GM23338 (cell line): ENCODE measurements around the gene TCF3. TPM values are rescaled to one million over a fixed set of nuclear protein-coding genes. Genes with fewer than 3 reads are reported as not detected.

Source experiments
- ATAC-seq: fragments of 200-7000 bp; cut with Tn5 transposase; 3 replicates; pipeline ENCODE4 v1.9.1; 2020
- DNase-seq: peaks from one replicate; pipeline ENCODE4 v3.0.0-alpha.2; 2015; ENCODE audit warnings: low spot score
- H2AFZ ChIP-seq: fragments of 200-600 bp; sonication (generic); 2 replicates; pipeline ENCODE4 v1.8.0; 2016; ENCODE audit warnings: antibody characterized with exemption, mild to moderate bottlenecking, moderate library complexity
- H3F3A ChIP-seq: fragments of 200-600 bp; sonication (generic); replicated peaks from 2 replicates; pipeline ENCODE4 v1.8.0; 2017; ENCODE audit warnings: antibody characterized with exemption, mixed run types, low read depth
- H3K27ac ChIP-seq: fragments of 200-600 bp; sonication (generic); 2 replicates; pipeline ENCODE4 v1.6.1; 2016; ENCODE audit warnings: low read depth
- H3K27me3 ChIP-seq: fragments of 200-600 bp; sonication (generic); 2 replicates; pipeline ENCODE4 v1.8.0; 2016; ENCODE audit warnings: mild to moderate bottlenecking, mixed run types, moderate library complexity; ENCODE audit not compliant: insufficient read depth
- H3K36me3 ChIP-seq: fragments of 200-600 bp; sonication (generic); 2 replicates; pipeline ENCODE4 v1.8.0; 2016; ENCODE audit warnings: mild to moderate bottlenecking; ENCODE audit not compliant: insufficient read depth
- H3K4me1 ChIP-seq: fragments of 200-600 bp; sonication (generic); 2 replicates; pipeline ENCODE4 v1.8.0; 2016; ENCODE audit warnings: mild to moderate bottlenecking, moderate library complexity; ENCODE audit not compliant: insufficient read depth
- H3K4me2 ChIP-seq: fragments of 200-600 bp; sonication (generic); 2 replicates; pipeline ENCODE4 v1.7.1; 2017; ENCODE audit warnings: mixed run types
- H3K4me3 ChIP-seq: fragments of 200-600 bp; sonication (generic); 2 replicates; pipeline ENCODE4 v1.6.1; 2016; ENCODE audit warnings: mixed run types
- H3K79me2 ChIP-seq: fragments of 200-600 bp; sonication (generic); replicated peaks from 2 replicates; pipeline ENCODE4 v1.8.0; 2017; ENCODE audit warnings: mild to moderate bottlenecking; ENCODE audit not compliant: insufficient read depth
- H3K9me2 ChIP-seq: fragments of 200-600 bp; sonication (generic); 2 replicates; pipeline ENCODE4 v1.8.0; 2017; ENCODE audit not compliant: insufficient read depth
- H4K20me1 ChIP-seq: fragments of 200-600 bp; sonication (generic); replicated peaks from 2 replicates; pipeline ENCODE4 v1.8.0; 2017; ENCODE audit warnings: mild to moderate bottlenecking; ENCODE audit not compliant: insufficient read depth
- H3K27ac Mint-ChIP-seq: 2 replicates; pipeline ENCODE4 v1.8.0; 2020; ENCODE audit warnings: inconsistent platforms, mild to moderate bottlenecking, moderate library complexity, mixed read lengths
- H3K27me3 Mint-ChIP-seq: 3 replicates; pipeline ENCODE4 v1.8.0; 2022; ENCODE audit warnings: low read depth, mild to moderate bottlenecking, moderate library complexity, mixed read lengths, inconsistent platforms; ENCODE audit not compliant: insufficient read depth, poor library complexity
- H3K36me3 Mint-ChIP-seq: 3 replicates; pipeline ENCODE4 v1.8.0; 2021; ENCODE audit warnings: low read depth, mild to moderate bottlenecking, inconsistent platforms, moderate library complexity, mixed read lengths
- H3K4me1 Mint-ChIP-seq: 3 replicates; pipeline ENCODE4 v1.8.0; 2020; ENCODE audit warnings: mild to moderate bottlenecking, inconsistent platforms, mixed read lengths
- H3K4me3 Mint-ChIP-seq: 3 replicates; pipeline ENCODE4 v1.8.0; 2021; ENCODE audit warnings: moderate library complexity, mild to moderate bottlenecking, inconsistent platforms, mixed read lengths
- H3K9me3 Mint-ChIP-seq: 3 replicates; pipeline ENCODE4 v1.8.0; 2020; ENCODE audit warnings: moderate library complexity, mild to moderate bottlenecking, inconsistent platforms, mixed read lengths
- ETS1 ChIP-seq: IDR thresholded peaks from 2 replicates; pipeline ENCODE4 v1.6.1; 2016; ENCODE audit warnings: antibody characterized with exemption
- EZH2 ChIP-seq: fragments of 200-600 bp; sonication (generic); IDR thresholded peaks from one replicate; pipeline ENCODE4 v1.8.0; 2017; ENCODE audit warnings: antibody characterized with exemption, mild to moderate bottlenecking, low read depth; ENCODE audit not compliant: unreplicated experiment
- EZH2phosphoT487 ChIP-seq: fragments of 200-600 bp; sonication (generic); IDR thresholded peaks from one replicate; pipeline ENCODE4 v1.8.1; 2018; ENCODE audit warnings: antibody characterized with exemption; ENCODE audit not compliant: unreplicated experiment
- NANOG ChIP-seq: IDR thresholded peaks from 2 replicates; pipeline ENCODE4 v1.6.1; 2016; ENCODE audit warnings: antibody characterized with exemption, borderline replicate concordance
- POLR2AphosphoS5 ChIP-seq: IDR thresholded peaks from 2 replicates; pipeline ENCODE4 v1.6.1; 2016; ENCODE audit warnings: antibody characterized with exemption, low read depth
- ZNF114 ChIP-seq: fragments of 250-450 bp; sonication (Bioruptor Pico); IDR thresholded peaks from 2 replicates; pipeline ENCODE4 v1.5.0; 2020; ENCODE audit warnings: mild to moderate bottlenecking, moderate library complexity
- ZNF331 ChIP-seq: fragments of 250-450 bp; sonication (Bioruptor Pico); IDR thresholded peaks from 2 replicates; pipeline ENCODE4 v1.5.0; 2020; ENCODE audit warnings: low read depth, mild to moderate bottlenecking, moderate library complexity
- polyA plus RNA-seq: library from polyadenylated mRNA; unstranded; fragments of >200 nt; fragmentation: Nextera tagmentation; extraction: Ambion mirVana; gene quantifications from 2 replicates; pipeline ENCODE4 v1.2.1, GENCODE V29; 2016
- total RNA-seq: library from RNA; depleted of rRNA; stranded (reverse); fragments of >200 nt; shearing (Covaris generic); gene quantifications from 2 replicates; pipeline ENCODE4 v1.2.3, GENCODE V29; 2014
- TF ChIP-seq, protein P1 (sequence below), 2 experiments: fragments of 200-600 bp in 1 of 2; sonication (generic) in 1 of 2; conservative IDR thresholded peaks; 2 replicates each; pipeline versions ENCODE4 v1.5.1 to v1.6.1; 2016 to 2017; ENCODE audit warnings: antibody characterized with exemption in 2 of 2, low read depth in 2 of 2, mild to moderate bottlenecking in 2 of 2, moderate library complexity in 1 of 2
- TF ChIP-seq, protein P2 (sequence below): IDR thresholded peaks from one replicate; pipeline ENCODE4 v1.6.1; 2018; ENCODE audit warnings: antibody characterized with exemption; ENCODE audit not compliant: unreplicated experiment

TCF3 gene
- total and polyA plus RNA-seq, 2 experiments from 2014 or later = 166 to 383 TPM

DNA sequence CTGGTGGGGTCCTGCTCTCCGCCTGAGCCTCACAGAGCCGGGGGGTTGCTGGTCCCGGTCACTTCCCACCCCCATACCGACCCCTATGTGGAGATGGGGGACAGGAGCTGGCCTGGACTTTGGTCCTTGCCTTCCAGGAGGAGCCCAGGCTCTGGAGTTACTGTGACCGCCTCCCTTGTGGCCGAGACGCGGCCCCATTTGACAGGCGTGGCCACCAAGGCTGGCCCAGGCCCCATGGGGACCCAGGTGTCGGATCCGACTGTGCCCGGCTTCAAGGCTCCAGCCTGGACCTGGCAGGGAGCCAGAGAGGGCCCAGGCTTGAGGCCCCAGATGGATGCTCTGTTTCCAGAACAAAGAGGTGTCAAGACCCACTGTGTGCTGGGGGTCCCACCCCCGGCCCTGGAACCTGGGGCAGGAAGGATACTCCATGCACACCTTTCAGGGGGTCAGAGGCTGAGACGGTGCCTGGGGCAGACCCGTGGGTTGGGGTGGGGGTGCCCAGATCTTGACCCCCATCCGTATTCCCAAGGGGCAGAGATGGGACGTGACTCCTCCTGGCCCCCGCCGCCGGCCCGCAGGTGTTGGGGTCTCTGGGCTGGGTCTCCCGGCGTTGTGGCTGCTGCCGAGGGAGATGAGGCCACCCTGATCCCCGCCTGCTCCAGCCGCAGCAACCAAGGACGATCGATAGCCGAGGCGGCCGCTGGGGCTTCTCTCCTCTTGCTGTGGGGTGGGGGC is 47.8 kb upstream of the TCF3 start:
- no peak for DNase-seq
- peaks cover 14% of the 10 kb centered on the region for H3K27me3 Mint-ChIP-seq
- H3K4me3 ChIP-seq = no peak overlapping the region
- H4K20me1 ChIP-seq = no peaks in the 10 kb centered on the region
- no peaks in the 10 kb centered on the region for H3K9me2 ChIP-seq
- TF ChIP-seq, protein P1, sequence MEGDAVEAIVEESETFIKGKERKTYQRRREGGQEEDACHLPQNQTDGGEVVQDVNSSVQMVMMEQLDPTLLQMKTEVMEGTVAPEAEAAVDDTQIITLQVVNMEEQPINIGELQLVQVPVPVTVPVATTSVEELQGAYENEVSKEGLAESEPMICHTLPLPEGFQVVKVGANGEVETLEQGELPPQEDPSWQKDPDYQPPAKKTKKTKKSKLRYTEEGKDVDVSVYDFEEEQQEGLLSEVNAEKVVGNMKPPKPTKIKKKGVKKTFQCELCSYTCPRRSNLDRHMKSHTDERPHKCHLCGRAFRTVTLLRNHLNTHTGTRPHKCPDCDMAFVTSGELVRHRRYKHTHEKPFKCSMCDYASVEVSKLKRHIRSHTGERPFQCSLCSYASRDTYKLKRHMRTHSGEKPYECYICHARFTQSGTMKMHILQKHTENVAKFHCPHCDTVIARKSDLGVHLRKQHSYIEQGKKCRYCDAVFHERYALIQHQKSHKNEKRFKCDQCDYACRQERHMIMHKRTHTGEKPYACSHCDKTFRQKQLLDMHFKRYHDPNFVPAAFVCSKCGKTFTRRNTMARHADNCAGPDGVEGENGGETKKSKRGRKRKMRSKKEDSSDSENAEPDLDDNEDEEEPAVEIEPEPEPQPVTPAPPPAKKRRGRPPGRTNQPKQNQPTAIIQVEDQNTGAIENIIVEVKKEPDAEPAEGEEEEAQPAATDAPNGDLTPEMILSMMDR (conservative IDR thresholded peaks at IDR 0.05; ENCODE audit: low read depth in 2 of 2) = no peak
- TF ChIP-seq, protein P2, sequence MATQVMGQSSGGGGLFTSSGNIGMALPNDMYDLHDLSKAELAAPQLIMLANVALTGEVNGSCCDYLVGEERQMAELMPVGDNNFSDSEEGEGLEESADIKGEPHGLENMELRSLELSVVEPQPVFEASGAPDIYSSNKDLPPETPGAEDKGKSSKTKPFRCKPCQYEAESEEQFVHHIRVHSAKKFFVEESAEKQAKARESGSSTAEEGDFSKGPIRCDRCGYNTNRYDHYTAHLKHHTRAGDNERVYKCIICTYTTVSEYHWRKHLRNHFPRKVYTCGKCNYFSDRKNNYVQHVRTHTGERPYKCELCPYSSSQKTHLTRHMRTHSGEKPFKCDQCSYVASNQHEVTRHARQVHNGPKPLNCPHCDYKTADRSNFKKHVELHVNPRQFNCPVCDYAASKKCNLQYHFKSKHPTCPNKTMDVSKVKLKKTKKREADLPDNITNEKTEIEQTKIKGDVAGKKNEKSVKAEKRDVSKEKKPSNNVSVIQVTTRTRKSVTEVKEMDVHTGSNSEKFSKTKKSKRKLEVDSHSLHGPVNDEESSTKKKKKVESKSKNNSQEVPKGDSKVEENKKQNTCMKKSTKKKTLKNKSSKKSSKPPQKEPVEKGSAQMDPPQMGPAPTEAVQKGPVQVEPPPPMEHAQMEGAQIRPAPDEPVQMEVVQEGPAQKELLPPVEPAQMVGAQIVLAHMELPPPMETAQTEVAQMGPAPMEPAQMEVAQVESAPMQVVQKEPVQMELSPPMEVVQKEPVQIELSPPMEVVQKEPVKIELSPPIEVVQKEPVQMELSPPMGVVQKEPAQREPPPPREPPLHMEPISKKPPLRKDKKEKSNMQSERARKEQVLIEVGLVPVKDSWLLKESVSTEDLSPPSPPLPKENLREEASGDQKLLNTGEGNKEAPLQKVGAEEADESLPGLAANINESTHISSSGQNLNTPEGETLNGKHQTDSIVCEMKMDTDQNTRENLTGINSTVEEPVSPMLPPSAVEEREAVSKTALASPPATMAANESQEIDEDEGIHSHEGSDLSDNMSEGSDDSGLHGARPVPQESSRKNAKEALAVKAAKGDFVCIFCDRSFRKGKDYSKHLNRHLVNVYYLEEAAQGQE = no peak
- TF ChIP-seq POLR2AphosphoS5 = no peak
- TF ChIP-seq NANOG = no peak
- H3K4me2 ChIP-seq = no peak overlapping the region
- no peaks in the 10 kb centered on the region for H3K27me3 ChIP-seq
- H3F3A ChIP-seq = no peaks in the 10 kb centered on the region
- no peaks in the 10 kb centered on the region for H3K79me2 ChIP-seq
- peaks cover 10% of the 10 kb centered on the region; the same call in 2 of the 3 replicates for H3K36me3 Mint-ChIP-seq
- no peaks in the 10 kb centered on the region for H3K4me1 ChIP-seq
- peaks cover 3% of the 10 kb centered on the region; the same call in 1 of the 3 replicates for H3K4me1 Mint-ChIP-seq
- peaks cover 19% of the 10 kb centered on the region for H3K9me3 Mint-ChIP-seq
- H3K4me3 Mint-ChIP-seq = no peak overlapping the region
- peak; percentile 49 for ATAC-seq
- H3K27ac ChIP-seq = no peak overlapping the region
- no peak overlapping the region for H3K27ac Mint-ChIP-seq
- no peak overlapping the region for H2AFZ ChIP-seq
- no peaks in the 10 kb centered on the region for H3K36me3 ChIP-seq

GRCh38 chr19:1699386-1699785 is 47.0 kb upstream of the TCF3 start:
- Mint-ChIP-seq H3K9me3 (peaks cover 24% of the 10 kb centered on the region), H3K4me3 (no peak overlapping the region), H3K4me1 (peaks cover 3% of the 10 kb centered on the region; the same call in 1 of the 3 replicates), H3K27ac (no peak overlapping the region), H3K36me3 (peaks cover 11% of the 10 kb centered on the region; the same call in 2 of the 3 replicates), H3K27me3 (peaks cover 14% of the 10 kb centered on the region)
- no peaks in the 10 kb centered on the region for H3K4me1 ChIP-seq
- H3K4me2 ChIP-seq = no peak overlapping the region
- no peak overlapping the region for H2AFZ ChIP-seq
- no peaks in the 10 kb centered on the region for H3K79me2 ChIP-seq
- H3F3A ChIP-seq = no peaks in the 10 kb centered on the region
- H3K27me3 ChIP-seq = no peaks in the 10 kb centered on the region
- no peak overlapping the region for H3K4me3 ChIP-seq
- no peak for DNase-seq
- H3K36me3 ChIP-seq = no peaks in the 10 kb centered on the region
- no peaks in the 10 kb centered on the region for H4K20me1 ChIP-seq
- H3K9me2 ChIP-seq = no peaks in the 10 kb centered on the region
- no peak overlapping the region for H3K27ac ChIP-seq
- ATAC-seq = no peak
- TF ChIP-seq ZNF331 (CRISPR knock-in tag) (no peak), EZH2phosphoT487 (no peak), EZH2 (no peak), ETS1 (no peak), NANOG (no peak), POLR2AphosphoS5 (no peak), ZNF114 (CRISPR knock-in tag) (no peak)
- TF ChIP-seq, protein P2 = no peak
- TF ChIP-seq, protein P1 (conservative IDR thresholded peaks at IDR 0.05; ENCODE audit: low read depth in 2 of 2) = no peak
